NCI-H748 treated with DMSO at 0.1 percent for 48 hours (cell line): ENCODE results near the gene POTEJ.
"Not testable (repeated sequence)": the region's sequence is repeated elsewhere in the genome, so short reads cannot be mapped to it uniquely, and the experiment has no call there.

Experiments
- DNase-seq: peaks from one replicate; lab custom pipeline; 2025; lab: John Stamatoyannopoulos, UW

Gene POTEJ

GRCh38 chr2:130608276-130609001 is 2.8 kb upstream of the POTEJ start:
- DNase-seq = not testable (repeated sequence)

- DNase-seq = not testable (repeated sequence)
These were observed 2.0 kb upstream of the POTEJ start for GRCh38 chr2:130609002-130609920.

GRCh38 chr2:130610486-130610885 is 754 bp upstream of the POTEJ start:
- not testable (repeated sequence) for DNase-seq

- DNase-seq = not testable (repeated sequence)
These were observed 17.7 kb downstream of the POTEJ start for GRCh38 chr2:130628784-130629475.

GRCh38 chr2:130638973-130639372 is 27.7 kb downstream of the POTEJ start:
- DNase-seq = not testable (repeated sequence)

- not testable (repeated sequence) for DNase-seq
These were observed 30.4 kb downstream of the POTEJ start for GRCh38 chr2:130641688-130642087.

- DNase-seq = not testable (repeated sequence)
These were observed 38.0 kb downstream of the POTEJ start for GRCh38 chr2:130649285-130649684.

- not testable (repeated sequence) for DNase-seq
These were observed 53.3 kb downstream of the POTEJ start for GRCh38 chr2:130664506-130664905.

- not testable (repeated sequence) for DNase-seq
These were observed 54.4 kb downstream of the POTEJ start for GRCh38 chr2:130665596-130665995.

- not testable (repeated sequence) for DNase-seq
These were observed 56.3 kb downstream of the POTEJ start for GRCh38 chr2:130667516-130667915.

- DNase-seq = not testable (repeated sequence)
These were observed 58.9 kb downstream of the POTEJ start for GRCh38 chr2:130670026-130670745.

GRCh38 chr2:130692041-130692770 is 81.0 kb downstream of the POTEJ start:
- not testable (repeated sequence) for DNase-seq

- DNase-seq = not testable (repeated sequence)
These were observed 82.2 kb downstream of the POTEJ start for GRCh38 chr2:130693474-130693873.

- not testable (repeated sequence) for DNase-seq
These were observed 92.0 kb downstream of the POTEJ start for GRCh38 chr2:130703250-130703649.
